ENCODE results near the gene CDNF.

CDNF gene

GRCh38 chr10:14844948-14845347 lies 7.1 kb upstream of the CDNF start:
- H3K36me3 ChIP-seq (ENCODE audit: control insufficient read depth, insufficient read depth, low read length) = peaks cover 21% of the 10 kb centered on the region
- no peak for DNase-seq (ENCODE audit: extremely low read depth, insufficient read length)
- no peak for TF ChIP-seq CTCF (IDR thresholded peaks at IDR 0.05; ENCODE audit: insufficient read depth, low read length, poor library complexity, severe bottlenecking)
- no peaks in the 10 kb centered on the region for H3K27me3 ChIP-seq (replicated peaks; ENCODE audit: control insufficient read depth, insufficient read depth, low read length)
- no peak overlapping the region for H3K4me3 ChIP-seq (replicated peaks; ENCODE audit: low read depth, low read length)

DNA sequence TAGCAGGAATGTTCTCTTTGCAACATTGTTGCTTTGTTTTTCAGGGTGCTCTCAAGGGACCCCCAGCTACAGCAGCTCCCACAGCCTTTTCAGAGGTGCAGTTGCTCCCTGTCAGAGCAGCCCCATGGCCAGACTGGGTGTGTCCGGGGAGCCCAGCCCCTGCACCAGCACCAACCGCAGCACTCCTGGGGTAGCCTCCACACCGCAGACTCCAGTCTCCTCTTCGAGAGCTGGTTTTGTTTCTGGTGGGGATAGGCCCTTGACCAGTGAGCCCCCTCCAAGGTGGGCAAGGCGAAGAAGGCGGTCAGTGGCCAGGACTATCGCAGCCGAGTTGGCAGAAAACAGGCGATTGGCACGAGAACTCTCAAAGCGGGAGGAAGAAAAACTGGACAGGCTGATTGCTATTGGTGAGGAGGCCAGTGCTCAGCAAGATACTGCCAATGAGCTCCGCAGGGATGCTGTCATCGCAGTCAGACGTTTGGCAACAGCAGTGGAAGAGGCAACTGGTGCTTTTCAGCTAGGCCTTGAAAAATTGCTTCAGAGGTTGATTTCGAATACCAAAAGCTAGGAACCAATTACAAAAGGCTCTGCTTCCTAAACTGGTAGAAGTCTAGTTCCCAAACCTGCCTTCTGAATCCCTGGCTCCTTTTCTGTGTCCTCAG lies 5.6 kb upstream of the CDNF start:
- no peak for TF ChIP-seq CTCF (IDR thresholded peaks at IDR 0.05; ENCODE audit: insufficient read depth, low read length, poor library complexity, severe bottlenecking)
- no peak overlapping the region for H3K4me3 ChIP-seq (replicated peaks; ENCODE audit: low read depth, low read length)
- peaks cover 21% of the 10 kb centered on the region for H3K36me3 ChIP-seq (ENCODE audit: control insufficient read depth, insufficient read depth, low read length)
- DNase-seq (ENCODE audit: extremely low read depth, insufficient read length) = no peak
- no peaks in the 10 kb centered on the region for H3K27me3 ChIP-seq (replicated peaks; ENCODE audit: control insufficient read depth, insufficient read depth, low read length)

DNA sequence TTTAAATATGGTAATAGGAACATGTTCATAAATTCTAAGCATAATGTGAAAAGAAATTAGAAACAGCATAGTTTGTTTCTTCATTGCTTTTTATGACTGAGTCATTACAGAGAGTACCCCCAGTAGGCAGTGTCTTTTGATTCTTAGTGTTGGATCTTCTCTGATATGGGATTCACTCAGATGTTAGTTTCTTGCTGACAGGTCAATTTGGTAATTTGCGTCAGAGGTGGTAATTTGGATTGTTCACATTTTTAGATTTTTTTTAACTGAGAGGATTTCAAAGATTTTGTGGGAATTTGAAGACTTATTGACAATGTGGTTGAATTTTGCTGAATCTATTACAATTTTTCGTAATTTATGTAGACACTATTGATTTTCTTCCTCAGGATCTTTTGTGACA lies 2.3 kb upstream of the CDNF start:
- Histone ChIP-seq H3K27me3 (replicated peaks; ENCODE audit: control insufficient read depth, insufficient read depth, low read length) (no peaks in the 10 kb centered on the region), H3K36me3 (ENCODE audit: control insufficient read depth, insufficient read depth, low read length) (peaks cover 21% of the 10 kb centered on the region), H3K4me3 (replicated peaks; ENCODE audit: low read depth, low read length) (no peak overlapping the region)
- DNase-seq (ENCODE audit: extremely low read depth, insufficient read length) = no peak
- no peak for TF ChIP-seq CTCF (IDR thresholded peaks at IDR 0.05; ENCODE audit: insufficient read depth, low read length, poor library complexity, severe bottlenecking)

- no peak for TF ChIP-seq CTCF (IDR thresholded peaks at IDR 0.05; ENCODE audit: insufficient read depth, low read length, poor library complexity, severe bottlenecking)
- no peak for DNase-seq (ENCODE audit: extremely low read depth, insufficient read length)
- peak overlapping the region; percentile 86 for H3K4me3 ChIP-seq (replicated peaks; ENCODE audit: low read depth, low read length)
Measured at GRCh38 chr10:14839305-14839695, 1.5 kb upstream of the CDNF start.

GRCh38 chr10:14838582-14839304 lies 906 bp upstream of the CDNF start:
- Histone ChIP-seq H3K4me3 (replicated peaks; ENCODE audit: low read depth, low read length) (peak overlapping the region; percentile 86), H3K27me3 (replicated peaks; ENCODE audit: control insufficient read depth, insufficient read depth, low read length) (no peaks in the 10 kb centered on the region), H3K36me3 (ENCODE audit: control insufficient read depth, insufficient read depth, low read length) (peaks cover 19% of the 10 kb centered on the region)
- DNase-seq (ENCODE audit: extremely low read depth, insufficient read length) = peak; percentile 43
- no peak for TF ChIP-seq CTCF (IDR thresholded peaks at IDR 0.05; ENCODE audit: insufficient read depth, low read length, poor library complexity, severe bottlenecking)

More at GRCh38 chr10:14839305-14839695, 1.5 kb upstream of the CDNF start:
- H3K27me3 ChIP-seq (replicated peaks; ENCODE audit: control insufficient read depth, insufficient read depth, low read length) = no peaks in the 10 kb centered on the region
- peaks cover 21% of the 10 kb centered on the region for H3K36me3 ChIP-seq (ENCODE audit: control insufficient read depth, insufficient read depth, low read length)
